Endothelial cell (in vitro differentiated cells): ENCODE measurements around the gene VIT. TPM values are rescaled to one million over a fixed set of nuclear protein-coding genes. Genes with fewer than 3 reads are reported as not detected.

Experiments
- DNase-seq: peaks from one replicate; pipeline ENCODE4 v3.0.0; 2021; ENCODE audit warnings: low spot score
- H3K27ac Mint-ChIP-seq: one replicate; pipeline ENCODE4 v1.8.0; 2021; ENCODE audit warnings: mixed read lengths, inconsistent platforms; ENCODE audit not compliant: unreplicated experiment
- H3K27me3 Mint-ChIP-seq: one replicate; pipeline ENCODE4 v1.8.0; 2021; ENCODE audit warnings: mild to moderate bottlenecking, moderate library complexity, mixed read lengths, inconsistent platforms; ENCODE audit not compliant: unreplicated experiment
- H3K36me3 Mint-ChIP-seq: one replicate; pipeline ENCODE4 v1.8.0; 2021; ENCODE audit warnings: mild to moderate bottlenecking, low read depth, mixed read lengths, inconsistent platforms; ENCODE audit not compliant: unreplicated experiment
- H3K4me1 Mint-ChIP-seq: one replicate; pipeline ENCODE4 v1.8.0; 2021; ENCODE audit warnings: mild to moderate bottlenecking, mixed read lengths, inconsistent platforms; ENCODE audit not compliant: unreplicated experiment
- H3K4me3 Mint-ChIP-seq: one replicate; pipeline ENCODE4 v1.8.0; 2021; ENCODE audit warnings: mild to moderate bottlenecking, mixed read lengths, inconsistent platforms; ENCODE audit not compliant: unreplicated experiment
- H3K9me3 Mint-ChIP-seq: one replicate; pipeline ENCODE4 v1.8.0; 2021; ENCODE audit warnings: mixed read lengths, inconsistent platforms; ENCODE audit not compliant: unreplicated experiment
- total RNA-seq: library from RNA; stranded (reverse); fragmentation: NEBNext Ultra II Directional; extraction: Animal tissue kit (Norgen Biotek cat#: 25700); gene quantifications from one replicate; pipeline ENCODE4 v1.2.1, GENCODE V29; 2021; ENCODE audit not compliant: unreplicated experiment
- TF ChIP-seq, protein P1 (sequence below): fragments of 200-600 bp; sonication (generic); IDR thresholded peaks from one replicate; pipeline ENCODE4 v1.5.0; 2021; ENCODE audit warnings: antibody characterized with exemption; ENCODE audit not compliant: unreplicated experiment

The VIT gene
- total RNA-seq, 1 donor from 2014 or later = 3.6 TPM

- no peaks in the 10 kb centered on the region for H3K4me1 Mint-ChIP-seq
- H3K4me3 Mint-ChIP-seq = no peak overlapping the region
- peaks cover 8% of the 10 kb centered on the region for H3K27me3 Mint-ChIP-seq
- TF ChIP-seq, protein P1, sequence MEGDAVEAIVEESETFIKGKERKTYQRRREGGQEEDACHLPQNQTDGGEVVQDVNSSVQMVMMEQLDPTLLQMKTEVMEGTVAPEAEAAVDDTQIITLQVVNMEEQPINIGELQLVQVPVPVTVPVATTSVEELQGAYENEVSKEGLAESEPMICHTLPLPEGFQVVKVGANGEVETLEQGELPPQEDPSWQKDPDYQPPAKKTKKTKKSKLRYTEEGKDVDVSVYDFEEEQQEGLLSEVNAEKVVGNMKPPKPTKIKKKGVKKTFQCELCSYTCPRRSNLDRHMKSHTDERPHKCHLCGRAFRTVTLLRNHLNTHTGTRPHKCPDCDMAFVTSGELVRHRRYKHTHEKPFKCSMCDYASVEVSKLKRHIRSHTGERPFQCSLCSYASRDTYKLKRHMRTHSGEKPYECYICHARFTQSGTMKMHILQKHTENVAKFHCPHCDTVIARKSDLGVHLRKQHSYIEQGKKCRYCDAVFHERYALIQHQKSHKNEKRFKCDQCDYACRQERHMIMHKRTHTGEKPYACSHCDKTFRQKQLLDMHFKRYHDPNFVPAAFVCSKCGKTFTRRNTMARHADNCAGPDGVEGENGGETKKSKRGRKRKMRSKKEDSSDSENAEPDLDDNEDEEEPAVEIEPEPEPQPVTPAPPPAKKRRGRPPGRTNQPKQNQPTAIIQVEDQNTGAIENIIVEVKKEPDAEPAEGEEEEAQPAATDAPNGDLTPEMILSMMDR = no peak
- DNase-seq = no peak
- no peaks in the 10 kb centered on the region for H3K9me3 Mint-ChIP-seq
- no peak overlapping the region for H3K27ac Mint-ChIP-seq
- no peaks in the 10 kb centered on the region for H3K36me3 Mint-ChIP-seq
Measured at GRCh38 chr2:36808386-36809068, 112.0 kb downstream of the VIT start.

- Mint-ChIP-seq H3K36me3 (no peaks in the 10 kb centered on the region), H3K27ac (no peak overlapping the region), H3K4me1 (no peaks in the 10 kb centered on the region), H3K4me3 (no peak overlapping the region), H3K27me3 (peaks cover 8% of the 10 kb centered on the region), H3K9me3 (no peaks in the 10 kb centered on the region)
- no peak for DNase-seq
- TF ChIP-seq, protein P1 = no peak
Measured at GRCh38 chr2:36809069-36809445, 112.5 kb downstream of the VIT start.

GRCh38 chr2:36811071-36811470, 114.6 kb downstream of the VIT start:
- Mint-ChIP-seq H3K36me3 (no peaks in the 10 kb centered on the region), H3K27ac (no peak overlapping the region), H3K4me1 (no peaks in the 10 kb centered on the region), H3K4me3 (no peak overlapping the region), H3K9me3 (no peaks in the 10 kb centered on the region), H3K27me3 (peaks cover 2% of the 10 kb centered on the region)
- DNase-seq = no peak
- TF ChIP-seq, protein P1 = no peak

- Mint-ChIP-seq H3K9me3 (no peaks in the 10 kb centered on the region), H3K27me3 (no peaks in the 10 kb centered on the region), H3K27ac (no peak overlapping the region), H3K4me3 (no peak overlapping the region), H3K36me3 (no peaks in the 10 kb centered on the region), H3K4me1 (no peaks in the 10 kb centered on the region)
- peak; percentile 49 for DNase-seq
- TF ChIP-seq, protein P1 = no peak
Measured at GRCh38 chr2:36812196-36812595, 115.7 kb downstream of the VIT start.

DNA sequence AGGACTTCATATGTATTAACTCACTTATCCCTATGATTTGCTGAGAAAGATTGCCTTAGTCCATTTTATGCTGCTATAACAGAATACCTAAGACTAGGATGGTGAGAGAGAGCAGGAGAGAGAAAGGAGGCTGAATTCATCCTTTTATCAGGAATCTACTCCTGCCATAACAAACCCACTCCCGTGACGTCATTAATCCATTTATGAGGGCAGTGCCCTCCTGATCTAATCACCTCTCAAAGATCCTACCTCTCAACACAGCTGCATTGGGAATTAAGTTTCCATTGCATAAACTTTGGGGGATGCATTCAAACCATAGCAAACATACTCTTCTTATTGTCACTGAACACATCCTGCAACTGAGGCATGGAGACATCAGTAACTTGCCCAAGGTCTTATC, 122.0 kb downstream of the VIT start:
- Mint-ChIP-seq H3K27me3 (peaks cover 1% of the 10 kb centered on the region), H3K4me3 (no peak overlapping the region), H3K27ac (no peak overlapping the region), H3K4me1 (peaks cover 5% of the 10 kb centered on the region), H3K9me3 (no peaks in the 10 kb centered on the region), H3K36me3 (no peaks in the 10 kb centered on the region)
- TF ChIP-seq, protein P1 = no peak
- no peak for DNase-seq
